Gastrocnemius medialis (tissue), 4 donors: ENCODE measurements around the gene LAMC3. TPM values are rescaled to one million over a fixed set of nuclear protein-coding genes. Genes with fewer than 3 reads are reported as not detected.

Experiments
- ATAC-seq, 2 donors: fragments of 150-250 bp; one replicate each; pipeline ENCODE4 v1.9.1; 2016
- DNase-seq, 2 donors: peaks; one replicate each; pipeline ENCODE4 v3.0.0-alpha.2; 2019
- H3K27ac ChIP-seq, 4 donors: fragments of 200-600 bp; sonication (generic); 1 replicate in 1 of 4; 2 replicates in 3 of 4; pipeline ENCODE4 v1.5.1; 2016 to 2018; ENCODE audit warnings: mild to moderate bottlenecking in 2 of 4, moderate library complexity in 1 of 4
- H3K27me3 ChIP-seq, 3 donors: fragments of 200-600 bp; sonication (generic) in 2 of 3; 1 replicate in 1 of 3; 2 replicates in 2 of 3; pipeline versions ENCODE4 v1.5.1 to v1.6.0; 2016 to 2019; ENCODE audit warnings: mild to moderate bottlenecking in 1 of 3, moderate library complexity in 1 of 3
- H3K36me3 ChIP-seq, 2 donors: fragments of 200-600 bp; sonication (generic) in 1 of 2; one replicate each; pipeline ENCODE4 v1.5.1; 2017 to 2018
- H3K4me1 ChIP-seq, 2 donors: fragments of 200-600 bp; sonication (generic) in 1 of 2; one replicate each; pipeline ENCODE4 v1.5.1; 2016 to 2017; ENCODE audit warnings: mild to moderate bottlenecking in 2 of 2
- H3K4me3 ChIP-seq, 4 donors: fragments of 200-600 bp; sonication (generic) in 3 of 4; 1 replicate in 1 of 4; 2 replicates in 3 of 4; pipeline ENCODE4 v1.5.1; 2016 to 2019; ENCODE audit warnings: mild to moderate bottlenecking in 2 of 4
- H3K9me3 ChIP-seq, 3 donors: fragments of 200-600 bp; sonication (generic) in 2 of 3; 1 replicate in 1 of 3; 2 replicates in 2 of 3; pipeline ENCODE4 v1.5.1; 2016 to 2019
- CTCF ChIP-seq, 5 experiments: fragments of 450-650 bp in 3 of 5; fragments of 200-600 bp in 2 of 5; sonication (generic) in 2 of 5; IDR thresholded peaks in 4 of 5; conservative IDR thresholded peaks in 1 of 5; 1 replicate in 4 of 5; 2 replicates in 1 of 5; pipeline ENCODE4 v1.5.1; 2016 to 2019; ENCODE audit warnings: antibody characterized with exemption in 5 of 5, mild to moderate bottlenecking in 3 of 5, moderate library complexity in 3 of 5
- POLR2A ChIP-seq, 2 donors: fragments of 450-650 bp; IDR thresholded peaks; one replicate each; pipeline ENCODE4 v1.6.1; 2017; ENCODE audit warnings: antibody characterized with exemption in 2 of 2, mild to moderate bottlenecking in 2 of 2, moderate library complexity in 2 of 2
- in situ Hi-C, 4 donors: fragments of 200-750 bp; cut with MboI; loops; one replicate each; pipeline versions ENCODE4 v1.15.0 to v1.8.0; 2017; ENCODE audit warnings: low sequenced_read_pairs in 4 of 4
- intact Hi-C: fragments of 100-400 bp; cut with DNase I; formaldehyde crosslinking; loops from one replicate; pipeline ENCODE4 v1.15.1; 2023; ENCODE audit warnings: low total_unique reads
- total RNA-seq, 4 donors: library from RNA; depleted of rRNA; stranded (reverse); fragments of >200 nt; gene quantifications; one replicate each; pipeline versions ENCODE4 v1.1.0 to v1.2.3, GENCODE V29; 2016

The LAMC3 gene
- total RNA-seq, 4 donors from 2014 or later: 0.07 to 1.5 (median 0.72) TPM

- DNase-seq: no peak
- ATAC-seq: no peak
- no peaks in the 10 kb centered on the region for H3K4me1 ChIP-seq
- no peaks in the 10 kb centered on the region for H3K9me3 ChIP-seq
- in situ Hi-C loops: no loop called here
- TF ChIP-seq CTCF (IDR thresholded peaks at IDR 0.05 in 4 of 5, conservative IDR thresholded peaks at IDR 0.05 in 1 of 5) (no peak), POLR2A (IDR thresholded peaks at IDR 0.05) (no peak)
- H3K27me3 ChIP-seq: peaks cover 0 to 3% (median 3%) of the 10 kb centered on the region in 3 donors
- intact Hi-C loops: no loop called here
- H3K36me3 ChIP-seq: no peaks in the 10 kb centered on the region
- no peak overlapping the region for H3K27ac ChIP-seq
- H3K4me3 ChIP-seq: no peak overlapping the region
These were observed 27.8 kb upstream of the LAMC3 start for GRCh38 chr9:130981002-130981755.

- Histone ChIP-seq H3K27me3 (peaks cover 3 to 8% (median 3%) of the 10 kb centered on the region in 3 donors), H3K4me1 (no peaks in the 10 kb centered on the region), H3K27ac (no peak overlapping the region), H3K9me3 (no peaks in the 10 kb centered on the region), H3K36me3 (no peaks in the 10 kb centered on the region), H3K4me3 (no peak overlapping the region)
- DNase-seq: no peak
- no peak for TF ChIP-seq POLR2A (IDR thresholded peaks at IDR 0.05)
- no peak for TF ChIP-seq CTCF (IDR thresholded peaks at IDR 0.05 in 4 of 5, conservative IDR thresholded peaks at IDR 0.05 in 1 of 5)
- intact Hi-C loops: no loop called here
- ATAC-seq: no peak
- in situ Hi-C loops: no loop called here
These were observed 27.2 kb upstream of the LAMC3 start for GRCh38 chr9:130981756-130982137.

- H3K4me1 ChIP-seq: no peaks in the 10 kb centered on the region
- peaks cover 3 to 11% (median 8%) of the 10 kb centered on the region in 3 donors for H3K27me3 ChIP-seq
- in situ Hi-C loops: no loop called here
These were observed 26.2 kb upstream of the LAMC3 start for GRCh38 chr9:130982636-130983358.

GRCh38 chr9:130983359-130983670 is 25.7 kb upstream of the LAMC3 start:
- intact Hi-C loops (no loop called here), in situ Hi-C loops (no loop called here)
- H3K36me3 ChIP-seq: no peaks in the 10 kb centered on the region
- H3K27me3 ChIP-seq: peaks cover 8 to 11% (median 8%) of the 10 kb centered on the region in 3 donors
- TF ChIP-seq CTCF (IDR thresholded peaks at IDR 0.05 in 4 of 5, conservative IDR thresholded peaks at IDR 0.05 in 1 of 5) (no peak), POLR2A (IDR thresholded peaks at IDR 0.05) (no peak)
- H3K27ac ChIP-seq: no peak overlapping the region
- no peak for DNase-seq
- no peak overlapping the region for H3K4me3 ChIP-seq
- H3K4me1 ChIP-seq: no peaks in the 10 kb centered on the region
- no peaks in the 10 kb centered on the region for H3K9me3 ChIP-seq
- ATAC-seq: no peak

More at GRCh38 chr9:130982636-130983358, 26.2 kb upstream of the LAMC3 start:
- DNase-seq: no peak
- no peak for ATAC-seq
- no peak overlapping the region for H3K27ac ChIP-seq
- intact Hi-C loops: no loop called here
- TF ChIP-seq POLR2A (IDR thresholded peaks at IDR 0.05): no peak
- no peak for TF ChIP-seq CTCF (IDR thresholded peaks at IDR 0.05 in 4 of 5, conservative IDR thresholded peaks at IDR 0.05 in 1 of 5)
- H3K36me3 ChIP-seq: no peaks in the 10 kb centered on the region
- H3K9me3 ChIP-seq: no peaks in the 10 kb centered on the region
- no peak overlapping the region for H3K4me3 ChIP-seq
